ENCODE results near the gene RHEB. TPM values are rescaled to one million over a fixed set of nuclear protein-coding genes. Genes with fewer than 3 reads are reported as not detected.

Gene RHEB
- total RNA-seq, 1 donor from 2014 or later: 88.2 TPM

GRCh38 chr7:151427705-151428377 lies 91.9 kb downstream of the RHEB start:
- Mint-ChIP-seq H3K9me3 (ENCODE audit: unreplicated experiment) (peaks cover 7% of the 10 kb centered on the region), H3K4me3 (ENCODE audit: unreplicated experiment) (no peak overlapping the region), H3K36me3 (ENCODE audit: unreplicated experiment) (no peaks in the 10 kb centered on the region), H3K4me1 (ENCODE audit: low read depth, unreplicated experiment) (peaks cover 3% of the 10 kb centered on the region), H3K27ac (ENCODE audit: unreplicated experiment) (no peak overlapping the region), H3K27me3 (ENCODE audit: unreplicated experiment) (peaks cover 1% of the 10 kb centered on the region)
- no peak for TF ChIP-seq CTCF (IDR thresholded peaks at IDR 0.05; ENCODE audit: partially characterized antibody, unreplicated experiment)
- DNase-seq: no peak

GRCh38 chr7:151426904-151427704 lies 92.6 kb downstream of the RHEB start:
- Mint-ChIP-seq H3K9me3 (ENCODE audit: unreplicated experiment) (peaks cover 8% of the 10 kb centered on the region), H3K27ac (ENCODE audit: unreplicated experiment) (no peak overlapping the region), H3K4me1 (ENCODE audit: low read depth, unreplicated experiment) (peaks cover 3% of the 10 kb centered on the region), H3K27me3 (ENCODE audit: unreplicated experiment) (peaks cover 1% of the 10 kb centered on the region), H3K4me3 (ENCODE audit: unreplicated experiment) (no peak overlapping the region), H3K36me3 (ENCODE audit: unreplicated experiment) (peaks cover 6% of the 10 kb centered on the region)
- TF ChIP-seq CTCF (IDR thresholded peaks at IDR 0.05; ENCODE audit: partially characterized antibody, unreplicated experiment): no peak
- no peak for DNase-seq

- Mint-ChIP-seq H3K27ac (ENCODE audit: unreplicated experiment) (no peak overlapping the region), H3K27me3 (ENCODE audit: unreplicated experiment) (peaks cover 1% of the 10 kb centered on the region), H3K9me3 (ENCODE audit: unreplicated experiment) (peaks cover 8% of the 10 kb centered on the region), H3K4me3 (ENCODE audit: unreplicated experiment) (no peak overlapping the region), H3K36me3 (ENCODE audit: unreplicated experiment) (peaks cover 12% of the 10 kb centered on the region), H3K4me1 (ENCODE audit: low read depth, unreplicated experiment) (peaks cover 3% of the 10 kb centered on the region)
- TF ChIP-seq CTCF (IDR thresholded peaks at IDR 0.05; ENCODE audit: partially characterized antibody, unreplicated experiment): no peak
- no peak for DNase-seq
Observed at GRCh38 chr7:151426441-151426903, 93.2 kb downstream of the RHEB start.

- no peak for TF ChIP-seq CTCF (IDR thresholded peaks at IDR 0.05; ENCODE audit: partially characterized antibody, unreplicated experiment)
- no peak for DNase-seq
- H3K27me3 Mint-ChIP-seq (ENCODE audit: unreplicated experiment): peaks cover 1% of the 10 kb centered on the region
- H3K4me3 Mint-ChIP-seq (ENCODE audit: unreplicated experiment): no peak overlapping the region
- peaks cover 12% of the 10 kb centered on the region for H3K36me3 Mint-ChIP-seq (ENCODE audit: unreplicated experiment)
- H3K4me1 Mint-ChIP-seq (ENCODE audit: low read depth, unreplicated experiment): peaks cover 3% of the 10 kb centered on the region
- H3K9me3 Mint-ChIP-seq (ENCODE audit: unreplicated experiment): peaks cover 8% of the 10 kb centered on the region
- no peak overlapping the region for H3K27ac Mint-ChIP-seq (ENCODE audit: unreplicated experiment)
Observed at GRCh38 chr7:151425670-151426440, 93.8 kb downstream of the RHEB start.

Data from glutamatergic neuron (in vitro differentiated cells).